ENCODE measurements around the gene FARS2. TPM values are rescaled to one million over a fixed set of nuclear protein-coding genes. Genes with fewer than 3 reads are reported as not detected.

FARS2 gene
- total and polyA plus RNA-seq, 8 donors = 15.1 to 20.3 (median 17.9) TPM

GRCh38 chr6:5345324-5345723 is 84.0 kb downstream of the FARS2 start:
- TF ChIP-seq, protein P1, sequence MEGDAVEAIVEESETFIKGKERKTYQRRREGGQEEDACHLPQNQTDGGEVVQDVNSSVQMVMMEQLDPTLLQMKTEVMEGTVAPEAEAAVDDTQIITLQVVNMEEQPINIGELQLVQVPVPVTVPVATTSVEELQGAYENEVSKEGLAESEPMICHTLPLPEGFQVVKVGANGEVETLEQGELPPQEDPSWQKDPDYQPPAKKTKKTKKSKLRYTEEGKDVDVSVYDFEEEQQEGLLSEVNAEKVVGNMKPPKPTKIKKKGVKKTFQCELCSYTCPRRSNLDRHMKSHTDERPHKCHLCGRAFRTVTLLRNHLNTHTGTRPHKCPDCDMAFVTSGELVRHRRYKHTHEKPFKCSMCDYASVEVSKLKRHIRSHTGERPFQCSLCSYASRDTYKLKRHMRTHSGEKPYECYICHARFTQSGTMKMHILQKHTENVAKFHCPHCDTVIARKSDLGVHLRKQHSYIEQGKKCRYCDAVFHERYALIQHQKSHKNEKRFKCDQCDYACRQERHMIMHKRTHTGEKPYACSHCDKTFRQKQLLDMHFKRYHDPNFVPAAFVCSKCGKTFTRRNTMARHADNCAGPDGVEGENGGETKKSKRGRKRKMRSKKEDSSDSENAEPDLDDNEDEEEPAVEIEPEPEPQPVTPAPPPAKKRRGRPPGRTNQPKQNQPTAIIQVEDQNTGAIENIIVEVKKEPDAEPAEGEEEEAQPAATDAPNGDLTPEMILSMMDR (IDR thresholded peaks at IDR 0.05) = no peak
- Histone ChIP-seq H3K4me1 (no peaks in the 10 kb centered on the region), H3K27me3 (no peaks in the 10 kb centered on the region), H3K9me3 (peaks cover 0 to 2% of the 10 kb centered on the region in 2 donors), H3K36me3 (no peaks in the 10 kb centered on the region), H3K4me3 (no peak overlapping the region), H3K27ac (no peak overlapping the region)
- ATAC-seq (no peak), DNase-seq (no peak)
- intact Hi-C loops (cut with DNase I) = no loop called here

DNA sequence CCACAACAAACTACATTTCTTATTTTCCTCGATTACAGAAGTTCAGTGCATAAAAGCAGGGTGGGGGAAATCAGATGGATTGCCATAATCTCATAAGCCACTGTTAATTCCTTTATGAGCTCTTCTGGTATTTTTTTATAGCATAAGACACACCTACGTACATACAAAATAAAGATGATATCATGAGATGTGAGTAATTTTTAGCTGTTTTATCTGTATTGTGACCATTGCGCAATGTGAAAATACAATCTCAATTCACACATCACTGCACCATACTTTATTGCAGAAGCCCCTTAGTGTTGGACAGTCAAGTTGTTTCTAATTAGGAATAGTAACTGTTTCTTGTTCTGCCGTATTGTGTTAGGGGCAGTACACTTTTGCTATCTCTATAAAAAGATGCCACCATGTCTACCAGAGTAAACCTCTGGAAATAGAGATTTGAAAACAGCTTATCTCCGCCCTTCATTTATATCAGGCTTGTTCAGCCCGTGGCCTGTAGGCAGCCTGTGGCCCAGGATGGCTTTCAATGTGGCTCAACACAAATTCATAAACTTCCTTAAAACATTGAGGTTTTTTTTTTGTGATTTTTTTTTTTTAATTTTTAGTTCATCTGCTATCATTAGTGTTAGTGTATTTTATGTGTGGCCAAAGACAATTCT is 90.4 kb downstream of the FARS2 start:
- H3K27me3 ChIP-seq = no peaks in the 10 kb centered on the region
- ATAC-seq = no peak
- TF ChIP-seq, protein P1 (IDR thresholded peaks at IDR 0.05) = no peak
- no peaks in the 10 kb centered on the region for H3K36me3 ChIP-seq
- intact Hi-C loops (cut with DNase I) = no loop called here
- no peak overlapping the region for H3K4me3 ChIP-seq
- no peak overlapping the region for H3K27ac ChIP-seq
- H3K4me1 ChIP-seq = no peaks in the 10 kb centered on the region
- H3K9me3 ChIP-seq = peaks cover 0 to 2% of the 10 kb centered on the region in 2 donors
- DNase-seq = no peak

GRCh38 chr6:5353971-5354370 is 92.7 kb downstream of the FARS2 start:
- intact Hi-C loops (cut with DNase I) = no loop called here
- no peaks in the 10 kb centered on the region for H3K4me1 ChIP-seq
- H3K36me3 ChIP-seq = no peaks in the 10 kb centered on the region
- no peaks in the 10 kb centered on the region for H3K27me3 ChIP-seq
- TF ChIP-seq, protein P1 (IDR thresholded peaks at IDR 0.05) = no peak
- DNase-seq (no peak), ATAC-seq (no peak)
- no peak overlapping the region for H3K27ac ChIP-seq
- H3K9me3 ChIP-seq = no peaks in the 10 kb centered on the region
- no peak overlapping the region for H3K4me3 ChIP-seq

DNA sequence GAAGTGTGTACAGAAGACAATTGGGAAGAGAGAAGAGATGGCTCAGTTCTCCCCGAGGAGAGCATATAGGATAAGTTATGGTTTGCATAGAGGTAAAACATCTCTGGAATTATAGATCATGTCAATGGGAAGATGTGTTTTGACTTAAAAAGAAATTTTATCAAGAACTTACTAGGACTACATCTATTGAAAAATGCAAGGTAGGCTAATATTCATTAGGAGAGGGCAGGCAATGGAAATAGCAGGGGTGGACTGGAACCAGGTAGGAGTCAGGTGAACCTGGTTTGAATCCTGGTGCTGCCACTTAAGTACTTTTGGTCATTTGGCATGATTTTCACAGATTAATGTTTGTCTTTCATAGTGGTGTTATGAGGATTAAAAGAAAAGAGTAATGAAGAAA is 96.2 kb downstream of the FARS2 start:
- ATAC-seq (no peak), DNase-seq (no peak)
- TF ChIP-seq, protein P1 (IDR thresholded peaks at IDR 0.05) = no peak
- intact Hi-C loops (cut with DNase I) = no loop called here
- Histone ChIP-seq H3K4me1 (no peaks in the 10 kb centered on the region), H3K9me3 (no peaks in the 10 kb centered on the region), H3K36me3 (no peaks in the 10 kb centered on the region), H3K27me3 (no peaks in the 10 kb centered on the region), H3K27ac (no peak overlapping the region), H3K4me3 (no peak overlapping the region)

DNA sequence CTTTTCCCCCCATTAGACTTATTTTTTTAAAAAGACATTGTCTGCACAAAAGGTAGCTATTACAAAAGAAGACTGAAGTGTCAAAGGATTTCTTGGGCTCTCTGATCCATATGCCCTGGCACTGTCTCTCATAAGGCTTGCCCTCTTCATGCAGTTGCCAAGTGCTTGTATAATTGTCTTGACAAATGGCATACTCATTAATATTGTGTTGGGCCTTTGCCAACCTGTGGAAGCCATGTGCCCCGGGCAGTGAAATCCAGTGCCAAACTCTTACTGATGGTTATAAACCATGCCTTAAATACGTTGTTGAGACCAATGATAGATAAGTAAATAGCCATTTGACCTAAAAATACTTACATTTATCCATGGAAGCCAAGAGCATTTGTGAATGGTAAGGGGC is 98.1 kb downstream of the FARS2 start:
- no peaks in the 10 kb centered on the region for H3K4me1 ChIP-seq
- ATAC-seq = no peak

More for the DNA sequence above, 98.1 kb downstream of the FARS2 start:
- intact Hi-C loops (cut with DNase I) = no loop called here
- no peak overlapping the region for H3K4me3 ChIP-seq
- DNase-seq = no peak
- H3K36me3 ChIP-seq = no peaks in the 10 kb centered on the region
- TF ChIP-seq, protein P1 (IDR thresholded peaks at IDR 0.05) = no peak
- H3K9me3 ChIP-seq = no peaks in the 10 kb centered on the region
- no peaks in the 10 kb centered on the region for H3K27me3 ChIP-seq
- no peak overlapping the region for H3K27ac ChIP-seq
